Bronchial epithelial cell (primary cell): ENCODE results near the gene LRRC3C. TPM values are rescaled to one million over a fixed set of nuclear protein-coding genes. Genes with fewer than 3 reads are reported as not detected.
"Not testable (repeated sequence)": the region's sequence is repeated elsewhere in the genome, so short reads cannot be mapped to it uniquely, and the experiment has no call there.

ENCODE experiments used
- DNase-seq: peaks from one replicate; pipeline ENCODE4 v3.0.0-alpha.2; 2010; ENCODE audit warnings: low read depth
- FAIRE-seq: peaks from 2 replicates; lab custom pipeline; 2011; peaks lifted over from hg19 to GRCh38; lab: Jason Lieb, UNC
- H3K27me3 ChIP-seq: 2 replicates; pipeline ENCODE4 v1.5.1; 2011; ENCODE audit warnings: low read length; ENCODE audit not compliant: control insufficient read depth, insufficient read depth
- H3K36me3 ChIP-seq: 2 replicates; pipeline ENCODE4 v1.5.1; 2011; ENCODE audit warnings: low read length; ENCODE audit not compliant: control insufficient read depth, insufficient read depth
- H3K4me3 ChIP-seq: 2 replicates; pipeline ENCODE4 v1.5.1; 2011; ENCODE audit warnings: mild to moderate bottlenecking, low read depth, low read length, control low read depth
- total RNA-seq: library from RNA; depleted of rRNA; stranded (reverse); fragments of >200 nt; gene quantifications from 2 replicates; pipeline ENCODE4 v1.2.1, GENCODE V29; 2014
- TF ChIP-seq, protein P1 (sequence below): IDR thresholded peaks from 2 replicates; pipeline ENCODE4 v1.5.1; 2011; ENCODE audit warnings: mild to moderate bottlenecking, moderate library complexity, low read length, control low read depth, inconsistent platforms; ENCODE audit not compliant: insufficient read depth, severe bottlenecking

Gene LRRC3C
- total RNA-seq, 1 donor from 2014 or later = not detected

GRCh38 chr17:39899215-39899614, 28.3 kb upstream of the LRRC3C start:
- Histone ChIP-seq H3K4me3 (no peak overlapping the region), H3K36me3 (no peaks in the 10 kb centered on the region), H3K27me3 (peaks cover 2% of the 10 kb centered on the region)
- no peak for FAIRE-seq
- peak; percentile 20 for DNase-seq
- TF ChIP-seq, protein P1, sequence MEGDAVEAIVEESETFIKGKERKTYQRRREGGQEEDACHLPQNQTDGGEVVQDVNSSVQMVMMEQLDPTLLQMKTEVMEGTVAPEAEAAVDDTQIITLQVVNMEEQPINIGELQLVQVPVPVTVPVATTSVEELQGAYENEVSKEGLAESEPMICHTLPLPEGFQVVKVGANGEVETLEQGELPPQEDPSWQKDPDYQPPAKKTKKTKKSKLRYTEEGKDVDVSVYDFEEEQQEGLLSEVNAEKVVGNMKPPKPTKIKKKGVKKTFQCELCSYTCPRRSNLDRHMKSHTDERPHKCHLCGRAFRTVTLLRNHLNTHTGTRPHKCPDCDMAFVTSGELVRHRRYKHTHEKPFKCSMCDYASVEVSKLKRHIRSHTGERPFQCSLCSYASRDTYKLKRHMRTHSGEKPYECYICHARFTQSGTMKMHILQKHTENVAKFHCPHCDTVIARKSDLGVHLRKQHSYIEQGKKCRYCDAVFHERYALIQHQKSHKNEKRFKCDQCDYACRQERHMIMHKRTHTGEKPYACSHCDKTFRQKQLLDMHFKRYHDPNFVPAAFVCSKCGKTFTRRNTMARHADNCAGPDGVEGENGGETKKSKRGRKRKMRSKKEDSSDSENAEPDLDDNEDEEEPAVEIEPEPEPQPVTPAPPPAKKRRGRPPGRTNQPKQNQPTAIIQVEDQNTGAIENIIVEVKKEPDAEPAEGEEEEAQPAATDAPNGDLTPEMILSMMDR = no peak

DNA sequence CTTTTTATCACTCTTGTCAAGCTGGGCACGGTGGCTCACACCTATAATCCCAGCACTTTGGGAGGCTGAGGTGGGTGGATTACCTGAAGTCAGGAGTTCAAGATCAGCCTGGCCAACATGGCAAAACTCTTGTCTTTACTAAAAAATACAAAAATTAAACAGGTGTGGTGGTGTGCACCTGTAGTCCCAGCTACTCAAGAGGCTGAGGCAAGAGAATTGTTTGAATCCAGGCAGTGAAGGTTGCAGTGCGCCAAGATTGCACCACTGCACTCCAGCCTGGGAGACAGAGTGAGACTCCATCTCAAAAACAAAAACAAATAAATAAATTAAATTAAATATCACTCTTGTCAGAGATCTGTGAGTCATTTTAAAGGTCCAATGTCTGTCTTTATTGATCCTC, 25.5 kb upstream of the LRRC3C start:
- not testable (repeated sequence) for H3K36me3 ChIP-seq, H3K27me3 ChIP-seq, DNase-seq, FAIRE-seq, H3K4me3 ChIP-seq

GRCh38 chr17:39903158-39903884, 24.2 kb upstream of the LRRC3C start:
- DNase-seq = no peak
- H3K36me3 ChIP-seq = no peaks in the 10 kb centered on the region

GRCh38 chr17:39904990-39905288, 22.6 kb upstream of the LRRC3C start:
- FAIRE-seq (no peak), DNase-seq (no peak)
- H3K4me3 ChIP-seq = no peak overlapping the region
- TF ChIP-seq, protein P1 = no peak
- H3K27me3 ChIP-seq = no peaks in the 10 kb centered on the region
- H3K36me3 ChIP-seq = no peaks in the 10 kb centered on the region

More at GRCh38 chr17:39903158-39903884, 24.2 kb upstream of the LRRC3C start:
- no peak for FAIRE-seq
- TF ChIP-seq, protein P1 = no peak
- no peaks in the 10 kb centered on the region for H3K27me3 ChIP-seq
- no peak overlapping the region for H3K4me3 ChIP-seq

GRCh38 chr17:39908789-39909352, 18.7 kb upstream of the LRRC3C start:
- H3K36me3 ChIP-seq = peaks cover 3% of the 10 kb centered on the region
- no peak overlapping the region for H3K4me3 ChIP-seq
- TF ChIP-seq, protein P1 = no peak
- FAIRE-seq (no peak), DNase-seq (no peak)
- H3K27me3 ChIP-seq = no peaks in the 10 kb centered on the region

GRCh38 chr17:39913989-39914388, 13.5 kb upstream of the LRRC3C start:
- Histone ChIP-seq H3K4me3 (no peak overlapping the region), H3K36me3 (peaks cover 4% of the 10 kb centered on the region), H3K27me3 (no peaks in the 10 kb centered on the region)
- TF ChIP-seq, protein P1 = no peak
- DNase-seq (no peak), FAIRE-seq (no peak)
